ENCODE data around the gene RHO.
A peak's percentile ranks its signal among the peaks of the same experiment; 100 is the strongest.

The RHO gene

GRCh38 chr3:129559565-129560079, 31.2 kb downstream of the RHO start:
- DNase-seq (ENCODE audit: low spot score): no peak

DNA sequence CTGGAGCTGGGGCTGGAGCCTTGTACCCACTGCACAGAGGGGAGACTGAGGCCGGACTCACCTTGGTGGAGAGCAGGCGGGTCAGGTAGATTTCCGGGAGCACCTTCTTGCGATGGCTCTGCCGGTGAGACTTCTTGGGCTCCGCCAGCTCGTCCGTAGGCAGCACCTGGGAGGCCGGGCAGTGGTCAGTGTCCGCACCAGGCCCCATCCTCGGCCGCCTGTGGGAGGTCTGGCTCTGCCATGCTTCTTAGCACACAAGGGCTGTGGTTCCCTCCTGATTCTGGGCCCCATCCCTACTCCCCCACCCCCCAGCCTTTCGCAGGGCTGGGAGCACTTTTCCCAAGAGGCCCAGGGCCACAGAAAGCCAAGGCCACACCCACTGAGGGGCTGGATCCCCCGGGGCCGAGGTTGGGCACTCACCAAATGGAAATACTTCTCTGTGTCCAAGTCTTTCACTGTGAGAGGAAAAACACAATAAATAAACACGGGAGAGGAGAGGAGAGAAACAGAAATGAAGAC, 31.9 kb downstream of the RHO start:
- DNase-seq (ENCODE audit: low spot score): no peak

DNA sequence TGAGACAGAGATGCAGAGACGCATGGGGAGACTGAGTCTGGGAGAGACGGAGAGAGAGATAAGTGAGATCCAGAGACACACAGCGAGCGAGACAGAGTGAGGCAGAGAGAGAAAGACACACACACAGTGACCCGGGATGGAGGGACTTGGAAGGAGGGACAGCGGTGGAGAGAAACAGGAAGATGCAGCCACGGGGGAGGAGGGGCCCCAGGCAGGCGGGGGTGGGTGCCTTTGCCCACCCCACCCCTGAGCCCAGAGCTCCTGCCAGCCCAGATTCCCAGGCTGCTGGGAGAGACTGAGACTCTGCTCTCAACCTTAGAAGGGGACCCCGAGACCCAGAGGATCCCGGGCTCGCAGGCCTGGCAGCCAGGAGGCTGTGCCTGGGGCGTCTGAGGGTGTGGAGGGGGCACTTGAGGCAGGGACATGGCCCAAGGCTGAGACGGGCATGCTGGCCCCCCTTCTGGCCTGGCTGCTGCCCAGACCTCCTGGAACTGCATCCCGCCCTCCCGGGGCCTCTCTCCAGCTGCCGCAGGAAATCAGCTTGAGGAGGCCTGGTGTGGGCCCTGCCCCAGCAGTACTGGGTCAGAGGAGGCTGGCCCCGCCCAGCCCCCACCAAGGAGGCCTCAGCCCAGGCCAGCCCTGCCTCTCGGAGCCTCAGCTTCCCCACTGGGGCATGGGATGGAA, 32.6 kb downstream of the RHO start:
- DNase-seq (ENCODE audit: low spot score): peak; percentile 90

GRCh38 chr3:129561619-129562248, 33.3 kb downstream of the RHO start:
- no peak for DNase-seq (ENCODE audit: low spot score)

GRCh38 chr3:129562803-129563202, 34.4 kb downstream of the RHO start:
- DNase-seq (ENCODE audit: low spot score): no peak

- no peak for DNase-seq (ENCODE audit: low spot score)
These were observed 34.9 kb downstream of the RHO start for GRCh38 chr3:129563332-129563731.

- no peak for DNase-seq (ENCODE audit: low spot score)
These were observed 35.6 kb downstream of the RHO start for GRCh38 chr3:129563850-129564535.

DNA sequence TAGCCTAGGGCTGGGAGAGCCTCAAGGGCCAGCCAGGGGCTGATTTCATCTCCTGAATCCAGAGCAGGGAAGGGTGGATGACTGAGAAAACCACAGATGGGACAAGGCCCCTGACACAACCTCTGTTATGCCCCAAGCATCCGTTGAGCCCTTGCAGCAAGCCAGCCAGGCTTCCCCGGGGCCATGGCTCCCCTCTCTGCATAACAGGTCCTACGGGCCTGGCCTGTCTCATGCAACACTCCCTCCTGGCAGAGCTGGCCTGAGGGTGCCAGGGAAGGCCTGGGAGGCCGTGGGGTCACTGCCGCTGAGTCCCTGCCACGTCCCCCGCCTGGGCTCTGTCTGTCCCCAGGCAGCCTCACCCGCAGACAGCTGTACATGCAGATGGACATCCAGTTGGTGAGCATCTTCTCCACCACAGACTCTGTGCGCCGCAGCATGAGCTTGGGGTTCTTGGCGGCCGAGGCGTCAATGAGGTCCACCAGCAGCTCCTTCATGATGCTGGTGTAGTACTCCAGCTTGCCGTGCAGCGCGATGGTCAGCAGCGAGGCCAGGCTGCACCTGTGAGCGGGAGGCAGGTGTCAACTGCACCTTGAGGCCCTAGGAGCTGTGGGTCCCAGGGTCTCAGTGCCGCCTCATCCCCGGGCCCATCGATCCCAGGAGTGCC, 36.7 kb downstream of the RHO start:
- DNase-seq (ENCODE audit: low spot score): no peak

DNA sequence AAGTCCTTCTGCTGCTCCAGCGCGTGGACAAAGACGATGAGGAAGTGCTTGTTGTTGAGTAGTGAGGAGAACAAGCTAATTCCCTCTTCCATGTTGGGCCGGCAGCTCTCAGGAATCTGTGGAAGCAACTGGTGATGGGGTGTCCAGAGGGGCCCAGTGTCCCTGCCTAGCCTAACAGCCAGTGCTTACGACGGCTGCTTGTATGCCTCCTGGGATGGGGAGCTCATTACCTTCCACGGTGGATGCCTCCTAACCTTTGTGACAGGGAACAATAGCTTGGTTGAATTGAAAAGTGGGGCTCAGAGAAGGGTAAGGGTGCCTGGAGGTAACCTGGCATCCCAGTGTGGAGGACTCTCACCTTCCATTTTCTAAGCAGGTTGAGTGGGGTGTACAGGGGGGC, 37.5 kb downstream of the RHO start:
- DNase-seq (ENCODE audit: low spot score): no peak

GRCh38 chr3:129567176-129567705, 38.8 kb downstream of the RHO start:
- no peak for DNase-seq (ENCODE audit: low spot score)

DNA sequence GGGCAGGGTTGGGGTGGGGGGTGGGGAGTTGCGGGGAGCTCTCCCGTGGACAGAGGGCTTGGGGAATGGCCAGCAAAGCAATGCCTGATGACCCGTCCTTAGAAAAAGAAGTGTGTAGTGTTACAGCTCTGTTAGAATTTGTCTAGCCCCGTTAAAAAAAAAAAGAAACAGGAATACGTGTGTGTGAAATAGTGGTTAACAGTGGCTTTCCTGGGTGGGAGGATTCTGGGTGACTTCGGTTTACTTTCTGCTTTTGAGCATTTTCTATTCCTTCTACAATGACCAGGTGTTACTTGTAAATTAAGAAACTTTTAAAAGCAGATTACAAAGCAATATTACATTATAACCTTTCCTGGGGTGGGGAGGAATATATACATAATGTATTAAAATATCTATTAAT, 39.5 kb downstream of the RHO start:
- DNase-seq (ENCODE audit: low spot score): no peak

DNA sequence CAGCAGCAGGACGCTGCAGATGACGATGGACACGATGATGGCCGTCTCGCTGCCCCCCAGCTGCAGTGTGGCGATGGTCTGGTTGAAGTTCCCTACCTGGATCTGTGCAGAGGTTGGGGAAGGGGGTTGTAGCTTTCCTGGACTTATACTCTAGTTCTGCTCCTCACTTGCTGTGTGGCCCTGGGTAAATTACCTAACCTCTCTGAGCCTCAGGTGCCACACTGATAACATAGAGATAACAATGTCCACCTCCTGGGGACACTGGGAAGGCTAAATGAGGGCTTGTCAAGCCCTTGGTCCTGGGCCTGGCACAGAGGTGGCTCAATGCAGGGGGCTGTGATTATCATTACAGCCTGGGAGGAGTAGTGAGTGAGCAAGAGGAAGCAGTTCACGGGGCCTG, 41.4 kb downstream of the RHO start:
- no peak for DNase-seq (ENCODE audit: low spot score)

DNA sequence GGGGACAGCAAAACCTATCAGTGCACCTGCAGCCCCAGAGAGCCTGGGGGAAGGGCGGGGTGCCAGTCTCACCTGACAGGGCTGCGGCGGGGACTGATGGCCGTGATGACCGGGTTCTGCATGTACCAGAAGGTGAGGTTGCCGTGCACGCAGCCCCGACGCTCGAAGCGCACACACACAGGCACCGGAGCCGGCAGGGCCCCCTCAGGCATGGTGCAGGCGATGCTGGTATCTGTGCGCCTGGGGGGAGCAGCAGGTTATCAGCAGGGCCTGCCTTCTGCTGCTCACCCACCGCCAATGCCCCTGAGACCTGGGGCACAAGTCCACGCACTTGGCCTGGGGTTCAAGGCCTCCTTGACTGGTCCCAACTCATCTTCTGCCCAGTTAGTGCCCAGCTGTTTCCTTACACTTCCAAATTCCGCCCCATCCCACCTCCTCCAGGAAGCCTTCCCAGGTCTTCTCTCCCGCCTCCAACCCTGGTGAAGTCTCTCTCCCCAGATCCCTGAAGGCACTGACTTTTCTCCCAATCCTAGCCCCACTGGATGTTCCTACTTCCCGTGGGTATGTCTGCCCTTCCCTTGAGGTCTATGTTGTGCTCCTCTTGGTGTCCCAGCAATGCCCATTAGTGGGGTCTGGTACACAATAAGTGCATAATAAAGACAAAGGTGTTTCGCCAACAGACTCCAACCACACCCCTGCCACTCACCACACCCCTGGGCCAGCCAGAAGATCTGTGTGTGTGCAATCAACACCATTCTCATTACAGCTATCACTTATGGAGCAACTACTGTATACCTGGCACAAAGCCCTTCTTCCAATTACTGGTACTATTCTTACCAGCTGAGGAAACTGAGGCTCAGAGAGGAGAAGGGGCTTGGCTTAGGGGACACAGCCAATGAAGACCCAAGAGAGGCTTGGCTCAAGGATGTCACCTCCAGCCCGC, 43.4 kb downstream of the RHO start:
- no peak for DNase-seq (ENCODE audit: low spot score)

DNA sequence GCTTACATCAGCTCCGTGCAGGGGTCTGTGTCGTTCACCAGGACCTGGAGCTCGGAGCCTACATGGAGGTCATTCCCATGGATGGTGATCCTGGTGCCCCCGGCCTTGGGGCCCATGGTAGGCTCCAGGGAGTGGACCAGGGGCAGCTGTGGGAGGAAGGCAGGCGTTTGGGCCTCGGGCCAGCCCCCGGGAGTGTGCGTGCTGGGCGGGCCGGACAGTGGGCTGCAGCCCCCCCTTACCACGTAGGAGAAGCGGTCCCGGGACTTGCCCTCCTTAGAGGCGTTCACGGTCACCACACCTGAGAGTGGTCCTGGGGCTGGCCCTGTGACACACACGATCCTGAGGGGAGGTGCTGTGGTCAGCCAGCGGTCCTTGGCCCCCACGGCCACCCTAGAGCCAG, 44.2 kb downstream of the RHO start:
- DNase-seq (ENCODE audit: low spot score): no peak

DNA sequence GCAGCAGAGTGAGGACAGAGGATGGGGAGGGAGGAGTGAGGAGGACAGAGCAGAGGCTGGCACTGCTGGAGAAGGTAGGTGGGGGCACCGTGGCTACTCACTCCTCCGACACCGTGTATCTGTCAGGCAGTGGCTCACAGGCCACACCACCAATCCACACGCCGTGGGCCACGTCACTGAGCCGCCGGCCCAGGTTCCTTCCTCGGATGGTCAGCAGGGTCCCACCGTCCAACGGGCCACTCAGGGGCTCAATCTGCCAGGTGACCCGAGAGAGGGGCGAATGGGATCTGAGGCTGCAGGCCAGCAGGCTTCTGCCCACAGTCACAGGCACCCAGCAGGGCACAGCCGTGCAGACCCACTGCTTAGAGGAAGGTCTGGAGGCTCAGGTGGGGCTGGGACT, 45.1 kb downstream of the RHO start:
- no peak for DNase-seq (ENCODE audit: low spot score)

DNA sequence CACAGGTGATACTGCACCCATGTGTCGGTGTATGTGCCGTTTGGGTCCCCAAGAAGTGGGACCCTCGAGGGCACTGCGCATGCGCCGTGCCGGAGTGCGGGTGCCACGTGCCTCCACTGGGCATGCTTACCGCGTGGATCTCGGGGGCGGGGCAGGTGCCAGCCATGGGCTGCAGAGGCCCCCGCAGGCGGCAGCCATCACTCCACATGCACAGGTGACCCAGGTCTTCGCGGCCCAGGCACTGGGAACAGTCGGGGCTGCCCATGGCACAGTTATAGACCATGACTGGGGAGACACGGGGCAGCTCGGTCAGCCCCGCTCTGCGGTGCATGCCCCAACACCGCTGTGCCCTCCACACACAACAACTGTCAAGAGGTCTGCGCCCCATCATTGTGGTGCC, 45.8 kb downstream of the RHO start:
- no peak for DNase-seq (ENCODE audit: low spot score)

- DNase-seq (ENCODE audit: low spot score): no peak
These were observed 47.0 kb downstream of the RHO start for GRCh38 chr3:129575233-129575996.

DNA sequence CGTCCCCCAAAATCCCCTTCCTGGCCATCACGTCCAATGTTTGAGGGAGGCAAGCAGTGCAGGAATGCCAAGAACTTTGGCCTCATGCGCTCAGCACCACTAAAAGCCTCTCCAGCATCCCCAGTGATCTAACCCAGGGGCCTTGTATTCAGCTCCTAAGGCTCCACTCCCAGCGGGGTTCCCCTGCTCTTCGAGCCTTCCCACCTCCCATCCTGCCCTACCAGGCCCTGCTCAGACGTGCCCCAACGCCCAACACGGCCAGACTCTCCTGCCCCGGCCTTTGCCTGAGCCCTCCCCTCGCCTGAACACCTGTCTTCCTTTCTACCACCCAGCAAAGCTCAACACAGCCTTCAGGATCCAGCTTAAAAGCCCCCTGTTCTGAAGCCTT, 47.6 kb downstream of the RHO start:
- no peak for DNase-seq (ENCODE audit: low spot score)

- no peak for DNase-seq (ENCODE audit: low spot score)
These were observed 48.3 kb downstream of the RHO start for GRCh38 chr3:129576514-129577352.
